Skin of body (tissue), 2 donors: ENCODE measurements around the gene ZNF318. TPM values are rescaled to one million over a fixed set of nuclear protein-coding genes. Genes with fewer than 3 reads are reported as not detected.
"Not testable (repeated sequence)": the region's sequence is repeated elsewhere in the genome, so short reads cannot be mapped to it uniquely, and the experiment has no call there.

Experiments used
- DNase-seq: peaks from one replicate; lab custom pipeline; 2025; lab: John Stamatoyannopoulos, UW
- total RNA-seq: library from RNA; depleted of rRNA; stranded (reverse); fragments of >200 nt; gene quantifications from one replicate; pipeline ENCODE4 v1.2.3, GENCODE V29; 2014

Gene ZNF318
- total RNA-seq, 1 donor from 2014 or later, result 10.3 TPM

DNA sequence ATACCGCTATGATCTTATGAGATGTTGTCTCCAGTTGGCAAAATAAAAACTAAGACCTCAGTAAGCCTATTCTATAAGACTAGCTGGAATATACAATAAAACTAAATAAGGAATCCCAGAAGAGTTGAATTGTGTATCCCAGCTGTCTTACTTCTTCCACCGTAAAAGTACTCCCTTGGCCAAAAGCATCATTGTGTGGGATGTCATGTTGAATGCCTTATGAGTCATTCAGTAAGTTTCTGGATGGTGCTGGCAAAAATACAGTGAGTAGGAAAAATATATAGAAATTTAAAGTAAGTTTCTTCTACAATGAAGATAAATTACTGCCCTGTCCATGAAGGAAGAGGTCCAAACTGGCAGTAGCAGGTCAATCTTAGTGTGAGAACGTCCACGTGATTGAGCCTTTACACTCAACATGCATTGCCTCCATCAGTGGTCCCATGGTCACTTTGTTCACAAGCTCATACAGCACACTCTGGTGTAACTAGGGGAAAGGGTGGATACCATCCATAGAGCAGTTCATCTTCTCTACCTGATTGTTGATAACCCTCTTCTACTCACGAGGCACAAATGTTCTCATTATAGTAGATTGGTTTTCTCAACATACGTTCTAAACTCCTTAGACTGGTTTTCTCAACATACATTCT is 13.7 kb upstream of the ZNF318 start:
- no peak for DNase-seq

GRCh38 chr6:43380858-43381257 is 11.4 kb upstream of the ZNF318 start:
- not testable (repeated sequence) for DNase-seq

DNA sequence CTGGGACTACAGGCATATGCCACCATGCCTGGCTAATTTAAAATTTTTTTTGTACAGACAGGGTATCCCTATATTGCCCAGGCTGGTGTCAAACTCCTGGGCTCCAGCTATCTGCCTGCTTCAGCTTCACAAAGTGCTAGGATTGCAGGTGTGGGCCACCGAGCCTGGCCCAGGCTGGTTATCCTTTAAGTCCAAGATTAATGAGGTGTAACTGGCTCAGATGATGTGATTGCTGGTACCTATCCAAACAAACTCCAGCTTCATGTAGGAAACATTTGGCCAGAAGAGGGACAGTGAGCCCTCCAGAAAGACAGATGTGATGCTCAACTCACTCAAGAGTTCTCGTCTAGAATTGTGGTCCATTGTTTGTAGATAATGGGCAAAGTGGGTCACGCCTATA is 9.2 kb upstream of the ZNF318 start:
- no peak for DNase-seq

GRCh38 chr6:43377710-43378229 is 8.3 kb upstream of the ZNF318 start:
- no peak for DNase-seq

DNA sequence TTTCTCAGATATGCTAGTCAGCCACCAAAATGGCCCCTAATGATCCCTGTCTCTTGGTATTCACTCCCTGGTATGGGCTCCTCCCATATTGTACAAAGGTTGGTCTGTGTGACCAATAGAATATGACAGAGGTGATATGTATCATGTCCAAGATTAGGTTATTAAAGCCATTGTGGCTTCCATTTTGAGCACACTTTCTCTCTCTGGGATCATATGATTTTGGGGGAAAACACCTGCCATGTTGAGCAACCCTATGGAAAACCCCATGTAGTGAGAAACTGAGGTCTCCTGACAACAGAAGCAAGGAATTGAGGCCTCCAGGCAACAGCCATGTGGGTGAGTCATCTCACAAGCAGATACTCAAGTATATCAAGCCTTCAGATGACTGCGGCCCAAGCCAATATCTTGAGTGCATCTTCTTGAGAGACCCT is 7.1 kb upstream of the ZNF318 start:
- no peak for DNase-seq

- no peak for DNase-seq
These were observed 6.2 kb upstream of the ZNF318 start for GRCh38 chr6:43375693-43376092.

GRCh38 chr6:43373252-43373875 is 3.9 kb upstream of the ZNF318 start:
- no peak for DNase-seq

- not testable (repeated sequence) for DNase-seq
These were observed 645 bp upstream of the ZNF318 start for GRCh38 chr6:43370003-43370580.

DNA sequence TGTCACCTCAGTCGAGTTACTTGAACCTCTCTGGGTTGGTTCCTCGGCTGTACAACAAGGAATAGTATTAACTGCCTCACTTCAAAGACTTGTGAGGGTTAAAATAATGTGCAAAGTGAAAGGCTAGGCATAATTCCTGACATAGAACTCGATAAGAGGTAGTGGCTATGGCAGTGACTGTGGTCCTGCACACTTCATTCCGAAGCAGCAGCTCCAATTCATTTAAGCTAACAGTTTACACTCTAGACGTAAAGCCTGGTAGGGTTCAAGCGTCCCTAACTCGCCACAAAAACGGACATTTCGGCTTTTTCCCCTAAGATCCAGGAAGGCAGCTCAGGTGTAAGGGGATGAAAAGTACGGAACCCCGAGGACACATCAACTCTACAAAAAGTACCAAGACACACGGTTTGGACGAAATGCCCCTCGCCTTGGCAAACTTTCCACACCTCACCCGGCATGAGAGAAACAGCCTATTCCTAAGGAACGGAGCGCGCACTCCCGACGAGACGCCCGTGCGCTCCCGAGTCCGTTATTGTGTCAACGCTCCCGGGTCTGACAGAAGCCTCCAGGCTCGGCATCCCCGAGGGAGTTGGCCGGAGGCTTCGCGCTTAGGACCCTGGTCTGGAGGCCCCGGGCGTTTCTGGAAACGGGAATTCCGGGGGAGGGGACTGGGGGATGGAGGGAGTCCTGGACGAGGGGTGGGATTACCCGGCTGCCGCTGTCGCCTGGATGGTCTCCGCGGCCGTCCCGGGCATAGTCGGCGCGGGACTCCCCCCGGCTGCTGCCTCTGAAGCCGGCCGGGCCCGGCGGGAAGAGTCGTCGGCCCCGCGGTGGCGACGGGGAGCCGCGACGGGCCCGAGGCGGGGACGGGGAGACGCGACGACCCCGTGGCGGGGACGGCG is 937 bp downstream of the ZNF318 start:
- DNase-seq, result no peak

DNA sequence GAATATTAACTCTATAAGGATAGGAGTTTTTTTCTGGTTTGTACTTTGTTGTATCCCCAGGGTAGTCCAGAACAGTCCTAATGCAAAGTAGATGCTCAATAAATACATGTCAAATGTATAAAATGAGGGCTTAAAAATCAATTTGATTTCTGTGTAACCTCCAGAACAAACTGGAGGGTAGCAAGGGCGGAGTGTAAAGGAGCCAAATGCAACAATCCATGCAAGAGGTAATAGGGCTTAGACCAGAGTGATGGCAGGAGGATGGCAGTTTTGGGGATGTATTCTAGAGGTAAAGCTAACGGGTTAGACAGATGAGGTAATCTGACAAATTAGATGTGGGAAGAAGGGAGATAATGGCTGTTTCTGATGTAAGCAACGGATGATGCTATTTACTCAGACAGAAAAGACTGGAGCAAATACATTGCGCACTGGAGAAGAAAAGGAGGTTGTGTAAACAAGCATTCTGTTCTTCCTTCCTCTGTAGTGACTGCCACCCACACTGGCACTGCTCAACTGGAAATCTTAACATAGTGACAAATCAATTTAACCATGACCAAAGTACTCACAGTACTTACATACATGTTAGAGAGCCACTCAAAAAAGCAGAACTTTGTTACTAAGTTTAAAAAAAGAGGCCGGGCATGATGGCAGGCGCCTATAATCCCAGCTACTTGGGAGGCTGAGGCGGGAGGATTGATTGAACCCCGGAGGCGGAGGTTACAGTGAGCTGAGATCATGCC is 2.0 kb downstream of the ZNF318 start:
- DNase-seq, result no peak

GRCh38 chr6:43361269-43361668 is 8.2 kb downstream of the ZNF318 start:
- no peak for DNase-seq

DNA sequence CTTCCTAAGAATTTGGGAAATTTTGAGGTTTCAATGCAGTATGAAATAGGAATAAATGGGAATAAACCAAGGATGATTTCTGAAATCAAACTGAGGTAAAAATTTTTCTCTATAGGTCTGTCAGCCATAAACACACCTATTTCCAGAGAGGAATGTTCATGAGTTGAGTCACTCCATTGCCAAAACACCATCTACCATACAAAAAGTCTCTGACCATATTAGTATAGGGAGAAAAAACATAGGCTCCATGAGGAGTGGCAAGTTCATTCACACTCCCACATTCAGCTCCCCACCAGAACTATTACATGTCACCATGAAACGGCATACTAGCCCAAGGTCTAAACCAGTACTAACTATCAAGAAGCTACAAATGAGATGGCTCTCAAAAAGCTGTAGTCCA is 9.6 kb downstream of the ZNF318 start:
- DNase-seq, result no peak

DNA sequence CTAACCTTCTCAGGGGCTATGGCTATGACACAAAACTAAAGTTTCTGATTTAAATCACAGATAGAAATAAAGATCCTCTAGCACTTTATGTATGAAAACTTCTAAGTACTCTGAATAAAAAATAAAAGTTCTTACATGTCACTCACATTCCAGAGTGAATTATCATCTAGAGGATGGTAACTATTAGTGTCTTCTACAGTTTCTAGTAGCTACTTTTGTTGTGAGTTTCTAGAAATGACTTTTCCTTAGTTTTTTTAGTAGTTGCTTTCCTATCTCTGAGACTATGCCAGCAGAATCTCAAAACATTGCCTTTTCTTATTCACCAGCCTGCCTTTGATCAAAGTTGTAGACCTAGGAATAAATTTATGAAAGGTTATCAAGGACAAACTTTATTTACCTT is 10.1 kb downstream of the ZNF318 start:
- no peak for DNase-seq

GRCh38 chr6:43355862-43356590 is 13.4 kb downstream of the ZNF318 start:
- DNase-seq, result no peak

DNA sequence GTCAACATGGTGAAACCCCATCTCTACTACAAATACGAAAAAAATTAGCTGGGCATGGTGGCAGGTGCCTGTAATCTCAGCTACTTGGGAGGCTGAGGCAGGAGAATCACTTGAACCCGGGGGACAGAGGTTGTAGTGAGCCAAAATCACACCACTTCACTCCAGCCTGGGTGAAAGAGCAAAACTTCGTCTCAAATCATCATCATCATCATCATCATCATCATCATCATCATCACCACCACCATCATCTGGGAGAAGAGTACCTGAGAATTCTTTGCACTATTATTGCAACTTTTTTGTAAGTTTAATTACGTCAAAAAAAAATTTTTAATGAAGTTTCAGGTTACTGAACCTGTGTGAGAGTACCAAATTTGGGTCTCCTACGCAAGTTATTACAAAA is 17.5 kb downstream of the ZNF318 start:
- DNase-seq, result not testable (repeated sequence)

DNA sequence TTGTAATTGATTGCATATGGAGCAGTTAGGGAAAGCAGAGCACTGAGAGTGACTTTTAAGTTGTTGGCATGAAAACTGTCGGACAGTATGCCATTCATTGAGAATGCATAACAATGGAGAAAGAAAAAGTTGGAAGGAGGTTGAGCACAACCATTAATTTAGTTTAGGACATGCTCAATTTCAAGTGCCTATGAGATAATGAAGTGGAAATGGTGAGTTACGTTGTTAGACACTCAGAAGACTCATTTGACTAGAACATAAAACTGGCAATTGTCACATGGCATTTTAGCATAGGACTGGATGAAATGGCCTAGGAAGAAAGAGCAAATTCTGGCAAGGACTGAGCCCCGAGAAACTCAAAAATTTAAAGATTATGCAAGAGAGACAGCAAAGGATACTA is 22.0 kb downstream of the ZNF318 start:
- no peak for DNase-seq

- DNase-seq, result no peak
These were observed 22.4 kb downstream of the ZNF318 start for GRCh38 chr6:43347021-43347420.

GRCh38 chr6:43346243-43346642 is 23.2 kb downstream of the ZNF318 start:
- not testable (repeated sequence) for DNase-seq

- DNase-seq, result no peak
These were observed 30.3 kb downstream of the ZNF318 start for GRCh38 chr6:43339168-43339567.

- no peak for DNase-seq
These were observed 31.2 kb downstream of the ZNF318 start for GRCh38 chr6:43338243-43338642.
